ENCODE results near the gene ZNF497.
"Not testable (repeated sequence)": the region's sequence is repeated elsewhere in the genome, so short reads cannot be mapped to it uniquely, and the experiment has no call there.

Gene ZNF497

GRCh38 chr19:58366585-58367430 lies 4.3 kb upstream of the ZNF497 start:
- DNase-seq, result no peak

GRCh38 chr19:58364146-58364545 lies 1.6 kb upstream of the ZNF497 start:
- DNase-seq, result no peak

- no peak for DNase-seq
Observed at GRCh38 chr19:58361900-58362271, 665 bp downstream of the ZNF497 start.

- DNase-seq, result no peak
Observed at GRCh38 chr19:58357481-58358145, 4.9 kb downstream of the ZNF497 start.

- no peak for DNase-seq
Observed at GRCh38 chr19:58356766-58357480, 5.6 kb downstream of the ZNF497 start.

- DNase-seq, result no peak
Observed at GRCh38 chr19:58355908-58356765, 6.4 kb downstream of the ZNF497 start.

GRCh38 chr19:58355215-58355796 lies 7.2 kb downstream of the ZNF497 start:
- no peak for DNase-seq

GRCh38 chr19:58354478-58355030 lies 8.0 kb downstream of the ZNF497 start:
- no peak for DNase-seq

GRCh38 chr19:58353717-58354477 lies 8.7 kb downstream of the ZNF497 start:
- no peak for DNase-seq

GRCh38 chr19:58352760-58353671 lies 9.5 kb downstream of the ZNF497 start, which contains the start of gene A1BG:
TSS of gene A1BG (minus strand) at chr19:58353492. CDS start at chr19:58353437, 55 bp downstream.
- DNase-seq, result no peak

GRCh38 chr19:58351990-58352755 lies 10.4 kb downstream of the ZNF497 start:
- DNase-seq, result no peak

- DNase-seq, result no peak
Observed at GRCh38 chr19:58351558-58351878, 11.0 kb downstream of the ZNF497 start.

GRCh38 chr19:58350871-58351557 lies 11.5 kb downstream of the ZNF497 start:
- DNase-seq, result no peak

- DNase-seq, result no peak
Observed at GRCh38 chr19:58350001-58350861, 12.3 kb downstream of the ZNF497 start.

- no peak for DNase-seq
Observed at GRCh38 chr19:58349590-58349989, 13.0 kb downstream of the ZNF497 start.

GRCh38 chr19:58348080-58348479 lies 14.5 kb downstream of the ZNF497 start:
- not testable (repeated sequence) for DNase-seq

All from NCI-H1105 (cell line).